ENCODE measurements around the gene TMEM164. TPM values are rescaled to one million over a fixed set of nuclear protein-coding genes. Genes with fewer than 3 reads are reported as not detected.

Gene TMEM164
- total and polyA plus RNA-seq, 2 of the 4 experiments (the other 2 are of a cell fraction) = 6.3 to 7.1 TPM

GRCh38 chrX:110182865-110183264, 180.0 kb downstream of the TMEM164 start:
- Histone ChIP-seq H2AFZ (replicated peaks; ENCODE audit: low read length, poor library complexity) (no peak overlapping the region), H3K4me2 (ENCODE audit: low read depth, low read length) (no peak overlapping the region), H3K9me3 (ENCODE audit: control insufficient read depth, insufficient read depth, low read length) (0 out of 2 replicates have a peak, but pooled peaks cover 2% of the 10 kb centered on the region), H2BK5ac (ENCODE audit: low read depth, low read length, poor library complexity, severe bottlenecking) (no peak overlapping the region), H3K79me1 (ENCODE audit: low read depth in 1 of 2, low read length in 2 of 2) (peaks cover 0 to 14% of the 10 kb centered on the region in 2 experiments; a peak in 2 of 4 replicates), H3K14ac (replicated peaks; ENCODE audit: low read depth, low read length) (no peak overlapping the region), H3K18ac (ENCODE audit: low read depth, low read length) (no peak overlapping the region), H3K27me3 (ENCODE audit: control insufficient read depth, insufficient read depth, low read length) (no peaks in the 10 kb centered on the region; the same call in 1 of the 2 replicates), H2BK120ac (ENCODE audit: low read depth, low read length) (no peak overlapping the region), H4K5ac (ENCODE audit: low read depth, low read length) (no peak overlapping the region), H3K9me1 (ENCODE audit: insufficient read depth, low read length) (peaks cover 15% of the 10 kb centered on the region), H3K36me3 (ENCODE audit: control insufficient read depth, insufficient read depth, low read length) (0 out of 2 replicates have a peak, but pooled peaks cover 2% of the 10 kb centered on the region), H2BK15ac (ENCODE audit: low read depth, low read length) (no peak overlapping the region), H4K91ac (ENCODE audit: insufficient read depth, low read depth, low read length) (no peak overlapping the region), H2BK20ac (ENCODE audit: low read depth, low read length) (no peak overlapping the region), H3K4ac (ENCODE audit: low read depth, low read length) (no peak overlapping the region), H4K20me1 (ENCODE audit: insufficient read depth, low read length) (no peaks in the 10 kb centered on the region), H3K4me3 (ENCODE audit: insufficient read depth, low read depth, low read length) (no peak overlapping the region), H4K8ac (ENCODE audit: low read depth in 2 of 2, low read length in 2 of 2) (no peak overlapping the region), H3K56ac (ENCODE audit: extremely low read depth, insufficient read depth, low read length) (no peak overlapping the region), H3K23ac (ENCODE audit: low read depth, low read length) (0 out of 2 replicates have a peak overlapping the region, but pooled peaks have one; percentile 15), H2AK9ac (replicated peaks; ENCODE audit: low read depth, low read length, poor library complexity) (no peak overlapping the region), H3K9ac (ENCODE audit: low read depth, low read length) (no peak overlapping the region), H2AK5ac (ENCODE audit: low read depth, low read length) (no peak overlapping the region), H3K4me1 (ENCODE audit: control insufficient read depth, insufficient read depth, low read length) (peaks cover 9% of the 10 kb centered on the region), H3K27ac (ENCODE audit: insufficient read depth, low read length) (no peak overlapping the region)
- in situ Hi-C loops (cut with MboI; ENCODE audit: low sequenced_read_pairs) (no loop called here), dilution Hi-C loops (cut with HindIII; ENCODE audit: low sequenced_read_pairs, unreplicated experiment) (no loop called here), intact Hi-C loops (cut with micrococcal nuclease) (loop anchor here (5.0 kb wide), 1 partner anchor 134 kb away; the partner anchor contains the start of gene AMMECR1)
- ATAC-seq (ENCODE audit: low read depth) (no peak), DNase-seq (no peak)
- 62% methylated on average over 4 of the region's 6 CpGs; no CpG with 5 or more reads in 1 of the 2 experiments for WGBS, 2 experiments (ENCODE audit: extremely low coverage in 2 of 2, insufficient read length in 1 of 2)
- ChIA-PET CTCF (no interaction called here), POLR2A (ENCODE audit: unreplicated experiment) (no interaction called here)
- TF ChIP-seq CHD1 (IDR thresholded peaks at IDR 0.05; ENCODE audit: low read depth, low read length) (no peak), RFX5 (IDR thresholded peaks at IDR 0.05; ENCODE audit: low read depth, low read length) (no peak), ELK1 (IDR thresholded peaks at IDR 0.05; ENCODE audit: borderline replicate concordance, low read depth, low read length) (no peak), MXI1 (IDR thresholded peaks at IDR 0.05; ENCODE audit: borderline replicate concordance, low read depth, low read length) (no peak), CTCF (conservative IDR thresholded peaks at IDR 0.05; ENCODE audit: low read depth, low read length) (no peak)
- no TSS peak for BruUV-seq (replicated peaks)

All from IMR-90 (cell line).